ENCODE measurements around the gene IMPDH1. TPM values are rescaled to one million over a fixed set of nuclear protein-coding genes. Genes with fewer than 3 reads are reported as not detected.

IMPDH1 gene
- total RNA-seq, 1 experiment from 2014 or later: 71.3 TPM

- DNase-seq (ENCODE audit: low read depth): no peak
Measured at GRCh38 chr7:128406314-128407232, 3.2 kb downstream of the IMPDH1 start.

DNA sequence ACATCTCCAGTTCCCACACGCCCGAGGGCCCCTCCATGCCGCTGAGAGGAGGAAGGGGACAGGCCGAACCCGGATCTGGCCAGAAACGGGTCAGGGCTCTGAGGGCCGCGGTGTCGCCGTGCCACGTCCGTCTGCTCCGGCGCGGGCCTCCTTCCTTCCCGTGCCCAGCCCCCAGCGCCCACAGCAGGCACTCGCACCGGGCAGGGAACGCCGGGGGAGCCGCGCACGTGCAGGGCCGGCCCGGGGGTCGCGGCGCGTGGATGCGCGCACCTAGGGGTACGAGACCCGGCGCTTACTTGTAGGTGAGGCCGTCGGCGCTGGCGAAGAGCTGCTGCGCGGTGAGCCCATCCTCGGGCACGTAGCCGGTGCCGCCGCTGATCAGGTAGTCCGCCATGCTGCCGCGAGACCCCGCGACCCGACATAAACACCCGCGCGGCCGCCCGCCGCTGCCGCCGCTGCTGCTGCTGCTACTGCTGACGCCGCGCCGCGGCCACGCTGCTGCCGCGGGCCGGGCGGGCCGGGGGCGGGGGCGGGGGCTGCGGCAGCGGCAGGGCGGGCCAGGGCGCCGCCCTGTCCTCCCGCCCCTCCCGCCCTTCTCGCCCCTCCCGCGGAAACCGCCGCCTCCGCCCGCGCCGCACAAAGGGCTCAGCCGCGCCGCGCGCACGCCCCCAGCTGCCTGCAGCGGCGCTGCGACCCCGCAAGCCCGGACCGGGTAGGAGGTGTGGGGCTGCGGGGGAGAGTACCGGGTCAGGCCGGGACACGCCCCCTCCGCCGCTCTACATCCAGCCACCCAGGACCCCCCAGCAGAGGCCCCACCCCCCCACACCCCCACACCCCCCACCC, 4.1 kb downstream of the IMPDH1 start:
- DNase-seq (ENCODE audit: low read depth): no peak

DNA sequence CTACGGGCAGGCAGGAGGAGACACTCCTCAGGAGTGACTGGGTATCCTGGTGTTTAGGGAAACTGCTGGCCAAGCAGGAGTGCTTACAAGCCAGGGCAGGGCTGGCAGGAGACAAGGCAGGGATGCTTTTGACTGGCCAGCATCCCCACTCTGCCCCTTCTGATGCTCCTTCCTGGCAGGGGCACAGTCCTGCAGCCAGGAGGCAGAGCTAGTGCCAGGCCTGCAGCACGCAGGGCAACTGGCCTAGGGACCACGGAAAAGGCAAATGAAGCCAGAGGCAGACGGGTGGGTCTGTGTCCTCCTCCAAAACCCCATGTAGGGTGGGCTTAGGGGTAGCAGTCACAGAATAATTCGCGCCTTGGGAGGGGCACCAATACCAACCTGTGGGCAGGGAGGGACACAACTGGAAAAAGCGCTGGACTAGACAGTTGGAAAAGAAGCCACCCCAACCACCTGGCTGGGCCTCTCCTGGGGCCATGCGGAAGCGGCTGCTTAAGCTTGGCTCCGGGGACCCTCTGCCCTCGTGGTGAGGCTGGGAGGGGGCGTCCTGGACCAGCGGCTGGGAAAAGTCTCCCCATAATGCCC, 4.8 kb downstream of the IMPDH1 start:
- DNase-seq (ENCODE audit: low read depth): no peak

DNA sequence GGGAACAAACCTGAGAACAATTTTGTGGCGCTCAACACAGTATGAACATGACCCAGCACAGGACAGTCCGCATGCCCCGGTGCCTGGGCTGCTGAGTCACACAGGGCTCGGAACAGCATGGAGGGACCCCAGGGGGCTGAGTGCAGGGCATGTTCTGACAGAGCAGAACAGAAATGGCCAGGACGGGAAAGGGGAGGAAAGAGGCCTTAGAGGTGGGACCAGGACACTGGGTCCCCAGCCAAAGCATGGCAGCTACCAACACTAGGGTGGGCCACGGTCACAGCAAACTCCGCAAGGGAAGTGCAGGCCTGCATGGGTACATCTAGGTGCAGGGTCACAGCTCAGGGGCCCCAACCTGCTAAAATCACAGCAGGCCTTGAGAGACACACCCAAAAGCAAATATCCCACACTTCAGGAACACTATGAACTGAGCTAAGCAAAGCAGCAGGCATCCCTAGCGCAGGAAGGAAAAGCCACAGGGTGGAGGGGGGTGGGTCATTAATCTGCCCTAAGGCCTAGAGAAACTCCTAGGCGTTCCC, 5.6 kb downstream of the IMPDH1 start:
- DNase-seq (ENCODE audit: low read depth): no peak

- no peak for DNase-seq (ENCODE audit: low read depth)
Measured at GRCh38 chr7:128403676-128404075, 6.1 kb downstream of the IMPDH1 start.

- DNase-seq (ENCODE audit: low read depth): no peak
Measured at GRCh38 chr7:128402356-128402755, 7.4 kb downstream of the IMPDH1 start.

- no peak for DNase-seq (ENCODE audit: low read depth)
Measured at GRCh38 chr7:128400566-128400965, 9.2 kb downstream of the IMPDH1 start.

DNA sequence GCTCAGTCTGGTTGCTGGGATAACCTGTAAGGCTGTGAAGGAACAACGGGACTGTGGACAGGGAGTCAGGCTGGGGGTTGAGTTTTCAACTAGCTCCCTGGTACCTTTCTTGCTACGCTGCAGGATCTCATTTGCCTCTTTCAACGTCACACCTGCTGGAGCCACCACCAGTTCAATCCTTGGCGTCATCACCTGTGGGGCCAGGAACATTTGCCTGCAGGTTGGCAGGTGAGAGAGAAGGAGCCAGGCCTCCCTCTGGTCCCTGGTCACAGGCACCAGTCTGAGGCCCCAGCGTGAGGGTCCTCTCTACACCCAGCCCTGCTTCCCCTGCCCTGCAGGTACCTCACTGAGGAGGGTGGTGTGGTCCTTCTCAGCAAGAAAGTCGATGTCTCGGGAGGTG, 9.8 kb downstream of the IMPDH1 start:
- DNase-seq (ENCODE audit: low read depth): no peak

DNA sequence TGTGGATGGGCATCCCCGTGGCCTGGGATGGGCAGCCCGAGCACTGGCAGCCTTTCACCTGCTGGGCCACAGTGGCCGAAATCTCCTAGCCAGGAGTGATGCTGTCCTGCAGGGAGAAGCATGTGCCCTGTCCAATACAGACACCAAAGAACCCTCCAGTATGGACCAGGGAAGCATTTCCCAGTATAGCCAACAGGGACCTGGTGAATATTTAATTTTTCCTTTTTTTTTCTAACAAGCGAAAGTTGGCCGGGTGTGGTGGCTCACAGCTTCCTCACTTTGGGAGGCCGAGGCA, 11.0 kb downstream of the IMPDH1 start:
- no peak for DNase-seq (ENCODE audit: low read depth)

DNA sequence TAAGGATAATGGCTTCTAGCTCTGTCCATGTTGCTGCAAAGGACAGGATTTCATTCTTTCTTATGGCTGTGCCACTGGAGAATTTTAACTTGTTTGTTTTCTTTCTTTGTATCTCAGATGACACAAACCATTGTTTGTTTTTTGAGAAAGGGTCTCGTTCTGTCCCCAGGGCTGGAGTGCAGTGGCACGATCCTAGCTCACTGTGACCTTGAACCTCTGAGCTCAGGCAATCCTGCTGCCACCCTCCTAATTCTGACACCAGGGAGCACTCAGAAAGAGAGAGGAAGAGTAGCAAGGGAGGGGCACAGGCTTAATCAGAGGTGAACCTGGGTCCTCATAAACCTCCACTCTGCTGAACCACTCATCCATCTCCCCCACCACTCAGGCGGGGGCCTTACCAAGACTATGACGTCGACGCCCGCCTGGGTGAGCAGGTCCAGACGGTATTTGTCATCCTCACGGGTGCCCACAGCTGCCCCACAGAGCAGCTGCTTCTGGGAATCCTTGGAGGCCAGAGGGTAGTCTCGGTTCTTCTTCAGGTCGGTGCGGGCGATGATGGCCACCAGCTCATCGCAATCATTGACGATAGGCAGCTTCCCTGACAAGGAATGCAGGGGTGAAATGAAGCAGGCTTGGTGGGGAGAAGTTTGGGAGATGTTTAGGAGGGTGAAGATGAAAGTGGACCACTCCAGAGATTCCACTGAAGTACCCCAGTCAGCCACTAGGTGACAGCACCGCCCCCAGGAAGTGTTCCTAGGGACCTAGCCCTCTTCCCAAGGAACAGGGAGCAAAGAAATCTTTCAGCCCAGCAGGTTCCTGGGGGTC, 11.6 kb downstream of the IMPDH1 start:
- DNase-seq (ENCODE audit: low read depth): peak; percentile 52

GRCh38 chr7:128396357-128396756, 13.4 kb downstream of the IMPDH1 start:
- no peak for DNase-seq (ENCODE audit: low read depth)

- no peak for DNase-seq (ENCODE audit: low read depth)
Measured at GRCh38 chr7:128395748-128396147, 14.0 kb downstream of the IMPDH1 start.

GRCh38 chr7:128394904-128395496, 14.8 kb downstream of the IMPDH1 start:
- no peak for DNase-seq (ENCODE audit: low read depth)

GRCh38 chr7:128393526-128394330, 16.1 kb downstream of the IMPDH1 start:
- no peak for DNase-seq (ENCODE audit: low read depth)

DNA sequence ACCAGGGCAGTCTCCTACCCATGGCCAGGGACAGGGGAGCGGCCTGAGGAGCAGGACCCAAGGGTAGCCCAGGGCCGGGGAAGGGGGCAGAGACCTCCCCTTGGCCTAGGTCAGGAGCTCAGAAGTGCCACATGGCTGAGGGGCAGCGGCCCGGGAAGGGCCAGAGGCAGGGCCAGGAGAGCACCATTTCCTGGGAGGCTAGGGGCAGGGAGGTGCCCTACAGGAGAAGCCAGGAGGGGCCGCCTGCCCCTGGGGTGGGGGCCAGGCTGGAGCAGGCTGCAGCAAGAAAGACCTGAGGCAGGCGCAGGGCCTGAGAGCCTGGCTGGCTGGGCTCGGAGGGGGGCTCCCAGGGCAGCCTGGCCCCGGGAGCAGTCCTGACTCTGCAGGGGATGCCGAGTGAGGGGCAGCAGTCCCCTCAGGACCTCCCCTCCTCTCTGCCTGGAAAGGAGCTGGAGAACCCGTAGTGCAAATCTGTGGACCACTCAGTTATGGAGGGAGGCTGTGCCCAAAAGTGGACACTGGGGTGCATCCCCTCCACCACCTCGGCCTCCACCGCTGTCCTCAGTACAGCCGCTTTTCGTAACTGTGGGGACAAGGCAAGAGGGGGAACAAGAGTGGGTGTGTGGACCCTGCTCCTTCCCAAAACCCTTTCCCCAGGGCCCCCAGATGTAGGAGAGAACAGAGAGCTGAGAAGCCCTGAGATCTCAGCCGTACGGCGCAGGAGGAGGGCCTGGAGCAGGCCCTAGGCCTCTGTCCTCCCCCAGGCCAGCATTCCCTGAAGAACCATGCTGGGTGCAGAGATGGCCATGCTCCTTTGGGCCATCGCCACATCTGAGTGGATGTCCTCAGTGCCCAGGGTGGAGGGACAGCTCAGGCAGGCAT, 17.1 kb downstream of the IMPDH1 start:
- no peak for DNase-seq (ENCODE audit: low read depth)

DNA sequence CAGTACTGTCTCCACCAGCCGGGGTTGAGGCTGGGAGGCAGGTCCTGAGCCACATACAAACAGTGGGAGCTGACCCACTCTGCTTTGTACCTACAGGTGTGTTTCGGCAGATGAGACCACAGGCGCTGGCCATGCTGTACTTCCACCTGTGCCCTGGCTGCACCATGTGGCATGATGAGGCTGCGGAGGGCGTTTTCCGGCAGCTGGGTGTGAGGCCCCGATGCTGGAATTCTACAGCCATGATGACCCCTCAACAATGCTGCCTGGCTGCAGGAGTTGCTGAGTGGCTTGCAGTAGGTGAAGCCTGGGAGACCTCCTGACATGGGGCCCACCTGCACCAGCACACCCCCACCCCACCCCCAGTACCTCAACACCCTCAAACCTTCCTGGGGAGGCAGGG, 18.0 kb downstream of the IMPDH1 start:
- no peak for DNase-seq (ENCODE audit: low read depth)

DNA sequence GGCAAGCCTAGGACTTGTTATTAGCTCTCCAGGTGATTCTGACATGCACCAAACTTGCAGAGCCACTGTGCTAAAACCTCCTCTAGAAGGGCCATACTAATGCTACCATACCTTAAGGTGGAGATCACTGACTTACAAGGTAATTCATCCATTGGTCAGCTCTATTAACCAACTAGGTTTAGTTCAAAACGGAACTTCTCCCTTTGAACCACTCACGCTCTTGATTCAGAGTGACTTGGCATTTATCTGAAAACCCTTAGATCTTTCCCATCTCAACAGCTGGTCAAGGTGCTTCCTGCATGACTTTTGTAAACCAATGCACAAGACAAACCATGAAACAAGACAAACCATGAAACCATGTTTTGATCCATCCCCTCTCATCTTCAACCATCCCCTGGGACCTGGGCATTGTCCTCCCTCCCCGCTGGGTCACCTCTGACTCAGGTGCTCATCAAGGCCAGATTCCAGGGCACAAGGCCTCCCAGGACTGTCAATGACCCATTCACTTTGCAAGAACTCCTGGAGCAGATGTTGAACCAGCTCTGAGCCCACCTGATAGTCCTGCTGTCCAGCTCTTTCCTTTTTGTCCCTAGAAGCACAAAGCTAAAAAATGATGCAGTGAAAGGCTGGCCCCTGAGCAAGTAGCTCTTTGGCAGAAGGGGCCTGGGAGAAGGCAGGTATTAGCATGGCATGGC, 18.8 kb downstream of the IMPDH1 start:
- no peak for DNase-seq (ENCODE audit: low read depth)

All from HT1080 (cell line).